ENCODE results near the gene TRAK1.
"Not testable (repeated sequence)": the region's sequence is repeated elsewhere in the genome, so short reads cannot be mapped to it uniquely, and the experiment has no call there.

Gene TRAK1, protein sequence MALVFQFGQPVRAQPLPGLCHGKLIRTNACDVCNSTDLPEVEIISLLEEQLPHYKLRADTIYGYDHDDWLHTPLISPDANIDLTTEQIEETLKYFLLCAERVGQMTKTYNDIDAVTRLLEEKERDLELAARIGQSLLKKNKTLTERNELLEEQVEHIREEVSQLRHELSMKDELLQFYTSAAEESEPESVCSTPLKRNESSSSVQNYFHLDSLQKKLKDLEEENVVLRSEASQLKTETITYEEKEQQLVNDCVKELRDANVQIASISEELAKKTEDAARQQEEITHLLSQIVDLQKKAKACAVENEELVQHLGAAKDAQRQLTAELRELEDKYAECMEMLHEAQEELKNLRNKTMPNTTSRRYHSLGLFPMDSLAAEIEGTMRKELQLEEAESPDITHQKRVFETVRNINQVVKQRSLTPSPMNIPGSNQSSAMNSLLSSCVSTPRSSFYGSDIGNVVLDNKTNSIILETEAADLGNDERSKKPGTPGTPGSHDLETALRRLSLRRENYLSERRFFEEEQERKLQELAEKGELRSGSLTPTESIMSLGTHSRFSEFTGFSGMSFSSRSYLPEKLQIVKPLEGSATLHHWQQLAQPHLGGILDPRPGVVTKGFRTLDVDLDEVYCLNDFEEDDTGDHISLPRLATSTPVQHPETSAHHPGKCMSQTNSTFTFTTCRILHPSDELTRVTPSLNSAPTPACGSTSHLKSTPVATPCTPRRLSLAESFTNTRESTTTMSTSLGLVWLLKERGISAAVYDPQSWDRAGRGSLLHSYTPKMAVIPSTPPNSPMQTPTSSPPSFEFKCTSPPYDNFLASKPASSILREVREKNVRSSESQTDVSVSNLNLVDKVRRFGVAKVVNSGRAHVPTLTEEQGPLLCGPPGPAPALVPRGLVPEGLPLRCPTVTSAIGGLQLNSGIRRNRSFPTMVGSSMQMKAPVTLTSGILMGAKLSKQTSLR

DNA sequence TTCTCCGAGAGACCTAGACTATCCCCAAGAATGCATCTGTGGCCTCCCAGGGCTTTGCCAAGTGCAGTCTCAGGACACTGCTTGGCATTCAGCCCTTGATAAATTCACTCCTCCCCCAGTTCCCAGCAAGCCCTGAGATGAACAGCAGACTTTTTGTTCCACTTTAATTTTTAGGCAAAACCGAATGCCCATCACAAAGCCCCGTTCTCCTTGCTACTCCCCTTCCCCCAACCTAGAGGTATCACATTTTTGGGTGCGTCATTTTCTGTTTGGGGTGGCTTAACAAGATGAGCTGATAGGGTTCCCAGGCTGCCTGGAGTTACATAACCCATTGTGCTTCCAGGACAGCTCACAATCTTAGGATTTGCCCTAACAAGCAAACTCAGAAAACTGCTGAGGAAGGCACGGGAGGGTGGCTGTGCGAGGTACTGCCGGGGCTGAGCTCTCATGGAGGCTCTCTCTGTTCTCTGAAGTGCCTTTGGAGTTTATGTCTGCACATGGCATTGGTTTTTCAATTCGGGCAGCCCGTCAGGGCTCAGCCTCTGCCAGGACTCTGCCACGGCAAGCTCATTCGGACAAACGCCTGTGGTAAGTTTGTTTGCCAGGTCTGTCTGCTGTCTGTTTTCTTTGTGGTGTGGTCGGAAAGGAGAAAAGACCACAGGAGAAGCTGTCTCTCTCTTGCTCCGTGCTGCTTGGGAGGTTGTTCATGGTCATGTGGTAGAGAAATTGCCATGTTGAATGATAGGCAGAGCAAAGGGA lies at the start of gene TRAK1:
Gene TRAK1 (plus strand): TSS at position 385 of the 759 bp plus-strand sequence. CDS start 113 bp downstream, at position 498.
- peak; percentile 46 for DNase-seq

GRCh38 chr3:42042747-42043098 lies 48.4 kb upstream of the TRAK1 start:
- DNase-seq: no peak

DNA sequence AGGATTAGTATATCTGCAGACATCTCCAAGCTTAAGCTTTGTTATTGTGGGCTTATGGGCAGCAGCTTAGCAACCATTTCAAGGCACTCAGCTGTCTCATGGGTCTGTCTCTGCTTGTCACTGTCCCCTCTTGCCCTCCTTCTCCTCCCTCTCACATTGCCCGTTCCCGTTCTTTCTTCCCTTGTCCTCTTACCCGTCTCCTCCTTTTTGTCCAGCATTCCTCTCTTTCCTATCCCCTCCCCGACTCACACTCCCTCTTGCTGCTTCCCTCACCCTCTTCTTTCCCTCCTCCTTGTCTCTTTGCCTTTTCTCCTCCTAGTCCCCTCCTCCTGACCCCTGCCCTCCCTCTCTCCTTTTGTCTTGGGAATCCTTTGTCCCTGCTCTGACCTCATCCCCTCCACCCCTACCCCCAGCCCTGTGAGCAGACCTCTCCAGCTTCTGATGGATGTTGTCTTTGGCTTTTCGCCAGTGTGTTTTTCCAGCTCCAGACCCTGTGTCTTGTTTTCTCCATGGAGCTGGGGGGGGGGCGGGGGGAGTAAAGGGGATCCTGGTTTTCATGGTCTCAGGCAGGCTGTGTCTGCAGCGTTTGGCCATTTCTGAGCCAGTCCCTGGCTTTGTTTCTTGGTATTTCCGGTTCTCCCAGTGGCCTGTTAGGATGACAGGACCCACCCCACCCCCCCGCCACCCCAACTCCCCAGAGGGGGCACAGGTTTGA lies 47.9 kb upstream of the TRAK1 start:
- DNase-seq: peak; percentile 65

GRCh38 chr3:42045708-42046243 lies 45.4 kb upstream of the TRAK1 start:
- DNase-seq: no peak

- DNase-seq: not testable (repeated sequence)
Measured at GRCh38 chr3:42048526-42048925, 42.6 kb upstream of the TRAK1 start.

DNA sequence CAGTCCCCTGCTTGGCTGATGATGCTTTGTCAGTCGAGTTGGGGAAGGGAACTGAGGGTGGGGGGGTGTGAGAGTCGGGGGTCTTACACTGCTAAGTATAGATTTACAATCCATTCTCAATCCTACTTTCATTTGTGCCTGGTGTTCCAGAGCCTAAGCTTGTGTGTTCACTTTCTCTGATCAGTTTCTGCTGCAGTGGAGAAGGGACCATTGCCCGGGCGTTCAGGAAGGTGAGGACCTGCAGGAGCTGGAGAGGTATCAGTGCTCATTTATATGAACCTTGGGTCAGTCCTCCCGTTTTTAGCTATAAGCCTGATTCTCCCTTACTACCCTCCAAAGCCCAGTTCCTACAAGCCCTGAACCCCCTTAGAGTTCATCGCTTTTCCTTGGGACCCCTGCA lies 41.0 kb upstream of the TRAK1 start:
- DNase-seq: no peak

DNA sequence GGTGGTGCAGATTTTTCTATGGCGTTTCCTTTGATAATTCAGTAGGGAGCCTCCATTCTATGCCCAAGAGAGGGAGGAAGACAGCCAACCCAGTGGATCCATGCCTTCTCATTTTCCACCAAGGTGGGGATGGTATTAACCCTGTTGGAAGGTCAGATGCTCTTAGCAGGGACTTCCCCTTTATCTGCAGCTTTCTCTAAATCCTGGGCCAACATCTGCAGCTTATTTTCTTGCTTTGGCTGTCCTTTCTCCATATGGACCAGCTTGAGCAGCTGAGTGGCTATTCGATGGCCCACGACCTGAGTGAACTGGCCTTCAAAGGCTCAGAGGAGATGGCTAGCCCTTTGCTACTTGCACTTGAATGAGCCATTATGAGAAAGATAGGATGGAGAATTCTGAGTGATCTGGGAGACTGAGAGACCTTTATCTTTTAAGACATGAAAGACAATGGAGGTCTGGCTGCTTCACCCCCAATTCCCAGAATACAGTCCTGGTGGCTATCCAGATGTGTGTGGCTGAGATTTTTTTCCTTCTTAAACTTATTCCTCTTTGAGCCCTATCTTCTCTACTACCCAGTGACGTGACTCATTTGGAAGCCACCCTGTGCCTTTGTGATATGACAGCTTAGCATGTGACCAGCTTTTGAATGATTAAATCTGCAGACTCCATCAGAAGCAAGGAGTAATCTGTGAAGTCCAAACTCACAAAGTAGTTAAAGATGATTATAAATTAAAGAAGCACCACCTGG lies 39.6 kb upstream of the TRAK1 start:
- DNase-seq: no peak

DNA sequence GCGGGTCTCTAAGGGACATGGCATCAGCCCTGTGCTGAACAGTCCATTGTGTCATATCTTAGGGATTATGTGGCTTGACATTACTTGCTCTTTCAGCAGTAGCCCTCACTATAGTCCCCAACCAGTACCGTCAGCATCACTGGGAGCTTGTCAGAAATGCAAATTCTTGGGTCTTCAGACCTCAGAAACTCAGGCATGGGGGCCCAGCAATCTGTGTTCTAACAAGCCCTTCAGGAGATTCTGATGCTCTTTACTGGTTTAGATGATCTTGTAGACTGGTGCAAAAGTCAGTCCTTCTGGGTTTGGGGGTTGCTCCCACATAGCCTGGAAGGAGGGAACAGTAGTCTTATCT lies 39.0 kb upstream of the TRAK1 start:
- no peak for DNase-seq

DNA sequence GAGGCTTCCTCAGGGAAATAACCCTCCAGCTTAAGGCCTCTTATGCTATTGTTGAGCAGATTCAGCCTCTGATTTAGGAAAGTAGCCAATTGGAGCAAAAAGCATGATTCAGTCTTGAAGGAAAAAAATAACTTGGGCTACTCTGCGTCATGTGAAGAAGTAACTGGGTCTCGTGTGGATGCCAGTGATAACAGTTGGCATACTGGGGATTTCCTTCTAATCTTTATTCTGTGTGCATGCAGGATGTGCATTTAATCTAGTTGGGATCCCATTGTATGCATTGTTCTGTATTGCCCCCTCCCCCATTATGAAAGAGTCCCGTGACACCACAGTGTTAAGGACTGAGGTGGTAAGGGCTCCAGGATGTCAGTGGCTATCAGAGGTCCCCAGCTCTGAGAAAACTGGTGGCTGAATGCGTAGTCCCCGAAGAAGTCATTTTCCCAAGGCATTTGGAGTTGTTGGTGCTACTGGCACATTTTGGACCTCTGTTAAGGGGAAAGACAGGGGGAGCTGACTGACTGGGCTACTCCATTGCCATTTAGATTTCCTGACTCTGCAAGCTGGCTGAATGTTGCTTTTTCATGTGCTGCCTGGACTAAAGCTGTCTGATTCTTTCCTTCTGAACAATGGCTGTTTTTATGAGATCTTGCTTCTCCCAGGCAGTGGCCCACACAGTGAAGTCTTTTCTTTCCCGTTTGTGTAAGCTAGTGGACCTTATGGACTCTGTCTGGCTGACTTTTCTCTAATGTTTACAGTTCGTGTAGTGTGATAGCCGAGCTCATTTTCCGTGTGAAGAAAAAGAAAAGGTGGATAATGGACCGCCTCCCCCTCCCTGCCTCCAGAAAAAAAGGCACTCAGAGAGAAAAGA lies 38.4 kb upstream of the TRAK1 start:
- peak; percentile 61 for DNase-seq

- DNase-seq: no peak
Measured at GRCh38 chr3:42053476-42053875, 37.7 kb upstream of the TRAK1 start.

DNA sequence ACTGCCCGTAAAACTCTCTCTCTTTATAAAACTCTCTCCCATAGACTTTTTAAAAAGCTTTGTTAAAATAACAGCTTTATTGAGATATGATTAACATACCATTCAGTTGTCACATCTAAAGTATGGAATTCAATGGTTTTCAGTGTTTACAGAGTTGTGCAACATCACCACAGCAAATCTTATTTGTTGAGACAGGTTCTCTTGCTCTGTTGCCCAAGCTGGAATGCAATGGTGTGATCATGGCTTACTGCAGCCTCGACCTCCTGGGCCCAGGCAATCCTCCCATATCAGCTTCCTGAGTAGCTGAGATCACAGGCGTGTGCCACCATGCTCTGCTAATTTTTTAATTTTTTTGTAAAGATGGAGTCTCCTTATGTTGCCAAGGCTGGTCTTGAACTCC lies 35.9 kb upstream of the TRAK1 start:
- peak; percentile 65 for DNase-seq

DNA sequence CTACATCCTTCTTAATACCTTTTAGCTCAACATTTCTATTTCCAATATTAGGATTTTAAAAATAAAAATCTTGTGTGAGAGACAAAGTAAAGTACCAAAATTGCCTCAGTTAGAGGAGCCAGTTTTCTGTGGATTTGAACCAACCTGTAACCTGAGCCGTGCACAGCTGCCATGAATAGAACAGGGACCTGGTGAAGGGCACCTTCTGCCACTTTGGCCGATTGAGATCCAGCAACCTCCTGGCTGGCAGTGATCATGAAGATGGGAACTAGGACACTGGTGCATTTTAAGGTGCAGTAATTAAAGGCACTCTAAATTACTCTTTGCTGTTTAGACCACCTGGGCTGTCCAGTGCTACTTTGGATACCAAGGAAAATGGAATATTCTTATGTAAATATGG lies 34.3 kb upstream of the TRAK1 start:
- DNase-seq: no peak

- DNase-seq: no peak
Measured at GRCh38 chr3:42057561-42058211, 33.5 kb upstream of the TRAK1 start.

DNA sequence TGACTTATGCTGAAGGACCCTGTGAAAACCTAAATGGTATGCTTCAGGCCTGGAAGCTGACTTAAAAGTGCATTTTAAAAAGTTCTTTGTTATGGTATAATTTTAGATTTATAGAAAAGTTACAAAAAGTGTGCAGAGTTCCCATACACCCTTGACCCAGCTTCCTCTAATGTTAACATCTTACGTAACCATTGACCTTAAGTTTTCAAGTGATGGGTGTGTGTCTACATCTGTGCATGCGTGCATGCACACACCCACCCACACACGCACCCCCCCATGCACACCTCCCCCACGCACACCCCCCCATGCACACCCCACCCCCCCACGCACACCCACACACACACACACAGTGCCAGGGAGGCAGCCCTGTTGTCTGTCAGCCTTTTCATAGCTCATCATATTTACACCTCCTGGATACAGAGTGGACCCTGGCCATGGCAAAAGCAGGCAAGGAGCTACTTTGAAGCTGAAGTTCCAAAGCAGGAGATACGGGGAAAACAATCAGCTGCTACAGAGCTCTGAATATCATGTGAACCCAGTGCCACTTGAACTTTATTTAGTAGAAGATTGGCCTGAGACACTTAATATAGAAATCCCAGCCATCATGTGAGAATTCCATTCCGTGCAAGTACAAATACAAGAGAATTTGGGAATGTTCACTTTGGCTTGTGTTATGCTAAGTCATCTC lies 30.0 kb upstream of the TRAK1 start:
- no peak for DNase-seq

GRCh38 chr3:42061713-42062380 lies 29.3 kb upstream of the TRAK1 start:
- peak; percentile 96 for DNase-seq

DNA sequence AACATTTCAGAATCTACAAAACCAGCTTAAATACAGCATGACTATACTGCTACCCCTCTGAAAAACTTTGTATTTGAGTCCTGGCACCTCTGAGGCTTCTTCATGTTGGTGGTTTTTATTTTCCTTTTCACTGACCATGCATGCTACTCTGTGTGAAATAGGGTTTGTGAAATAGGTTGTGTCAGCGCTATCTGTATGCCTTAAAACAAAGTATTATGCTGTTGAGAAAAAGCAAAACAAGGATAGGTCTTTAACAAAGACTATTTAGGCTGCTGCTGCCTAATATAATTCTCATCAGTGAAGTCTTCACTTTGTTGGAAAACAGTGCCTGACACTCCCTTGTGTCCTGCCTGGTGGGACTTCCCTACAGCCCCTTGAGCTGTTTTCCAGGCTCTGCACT lies 28.7 kb upstream of the TRAK1 start:
- DNase-seq: no peak

GRCh38 chr3:42063888-42064287 lies 27.3 kb upstream of the TRAK1 start:
- DNase-seq: peak; percentile 91

GRCh38 chr3:42066516-42067181 lies 24.5 kb upstream of the TRAK1 start:
- peak; percentile 82 for DNase-seq

Measured in fibroblast of upper back skin (primary cell).